ENCODE results near the gene POLR1F.
"Not testable (repeated sequence)": the region's sequence is repeated elsewhere in the genome, so short reads cannot be mapped to it uniquely, and the experiment has no call there.

The POLR1F gene

GRCh38 chr7:19696926-19697325, 11.9 kb downstream of the POLR1F start:
- Histone ChIP-seq H3K79me2 (ENCODE audit: control insufficient read depth, insufficient read depth, low read length, poor library complexity) (no peaks in the 10 kb centered on the region), H3K9me3 (ENCODE audit: insufficient read depth, low read depth, low read length) (no peaks in the 10 kb centered on the region), H4K91ac (ENCODE audit: low read depth, low read length) (no peak overlapping the region)

GRCh38 chr7:19692111-19692828, 16.6 kb downstream of the POLR1F start:
- Histone ChIP-seq H3K14ac (ENCODE audit: low read length) (no peak overlapping the region), H3K27ac (ENCODE audit: low read depth, low read length) (no peak overlapping the region), H2BK120ac (ENCODE audit: insufficient read depth, low read length, poor library complexity) (no peak overlapping the region), H2BK5ac (ENCODE audit: low read depth, low read length, poor library complexity) (no peak overlapping the region), H2BK12ac (ENCODE audit: low read length) (no peak overlapping the region), H4K12ac (ENCODE audit: low read depth, low read length) (no peak overlapping the region), H3K23ac (ENCODE audit: low read length) (no peak overlapping the region), H3K18ac (ENCODE audit: low read length) (no peak overlapping the region), H2AK5ac (ENCODE audit: low read length) (no peak overlapping the region), H3K4me1 (ENCODE audit: control insufficient read depth in 1 of 2, insufficient read depth in 2 of 2, low read length in 2 of 2) (no peaks in the 10 kb centered on the region), H3K4me3 (ENCODE audit: low read depth, low read length) (no peak overlapping the region), H3K9ac (ENCODE audit: low read length) (no peak overlapping the region), H3K4ac (ENCODE audit: low read depth, low read length) (no peak overlapping the region), H3K27me3 (ENCODE audit: insufficient read depth, low read length) (no peaks in the 10 kb centered on the region), H3K79me1 (ENCODE audit: low read length) (no peaks in the 10 kb centered on the region), H3K36me3 (ENCODE audit: control insufficient read depth in 1 of 2, insufficient read depth in 2 of 2, low read length in 2 of 2) (no peaks in the 10 kb centered on the region), H3K9me3 (ENCODE audit: insufficient read depth, low read depth, low read length) (no peaks in the 10 kb centered on the region), H3K79me2 (ENCODE audit: control insufficient read depth, insufficient read depth, low read length, poor library complexity) (no peaks in the 10 kb centered on the region), H3K4me2 (ENCODE audit: low read length) (no peak overlapping the region), H4K8ac (ENCODE audit: low read depth, low read length) (no peak overlapping the region), H2AFZ (ENCODE audit: insufficient read depth, low read length, poor library complexity) (no peak overlapping the region), H4K91ac (ENCODE audit: low read depth, low read length) (no peak overlapping the region)
- no peak for DNase-seq
- WGBS (ENCODE audit: extremely low coverage, insufficient coverage, insufficient read length), result no CpG with 5 or more reads among the region's 26 CpGs

More at GRCh38 chr7:19696926-19697325, 11.9 kb downstream of the POLR1F start:
- Histone ChIP-seq H3K4me2 (ENCODE audit: low read length) (no peak overlapping the region), H2BK120ac (ENCODE audit: insufficient read depth, low read length, poor library complexity) (no peak overlapping the region), H3K18ac (ENCODE audit: low read length) (no peak overlapping the region), H3K4me3 (ENCODE audit: low read depth, low read length) (no peak overlapping the region), H2AFZ (ENCODE audit: insufficient read depth, low read length, poor library complexity) (no peak overlapping the region), H3K27ac (ENCODE audit: low read depth, low read length) (no peak overlapping the region), H3K79me1 (ENCODE audit: low read length) (no peaks in the 10 kb centered on the region), H3K36me3 (ENCODE audit: control insufficient read depth in 1 of 2, insufficient read depth in 2 of 2, low read length in 2 of 2) (no peaks in the 10 kb centered on the region), H3K4me1 (ENCODE audit: control insufficient read depth in 1 of 2, insufficient read depth in 2 of 2, low read length in 2 of 2) (no peaks in the 10 kb centered on the region), H3K27me3 (ENCODE audit: insufficient read depth, low read length) (no peaks in the 10 kb centered on the region), H4K12ac (ENCODE audit: low read depth, low read length) (no peak overlapping the region), H4K8ac (ENCODE audit: low read depth, low read length) (no peak overlapping the region), H3K23ac (ENCODE audit: low read length) (no peak overlapping the region), H3K14ac (ENCODE audit: low read length) (no peak overlapping the region), H3K9ac (ENCODE audit: low read length) (no peak overlapping the region), H2BK5ac (ENCODE audit: low read depth, low read length, poor library complexity) (no peak overlapping the region), H2BK12ac (ENCODE audit: low read length) (no peak overlapping the region), H2AK5ac (ENCODE audit: low read length) (no peak overlapping the region), H3K4ac (ENCODE audit: low read depth, low read length) (no peak overlapping the region)
- DNase-seq, result no peak

- H3K4me2 ChIP-seq (ENCODE audit: low read length), result no peak overlapping the region
- H3K9ac ChIP-seq (ENCODE audit: low read length), result no peak overlapping the region
- no peak overlapping the region for H3K27ac ChIP-seq (ENCODE audit: low read depth, low read length)
- no peak overlapping the region for H2BK5ac ChIP-seq (ENCODE audit: low read depth, low read length, poor library complexity)
- H3K23ac ChIP-seq (ENCODE audit: low read length), result no peak overlapping the region
- H2AFZ ChIP-seq (ENCODE audit: insufficient read depth, low read length, poor library complexity), result no peak overlapping the region
- no peak overlapping the region for H3K4me3 ChIP-seq (ENCODE audit: low read depth, low read length)
- H3K14ac ChIP-seq (ENCODE audit: low read length), result no peak overlapping the region
- H4K91ac ChIP-seq (ENCODE audit: low read depth, low read length), result no peak overlapping the region
- no peak overlapping the region for H3K4ac ChIP-seq (ENCODE audit: low read depth, low read length)
- no peak overlapping the region for H4K12ac ChIP-seq (ENCODE audit: low read depth, low read length)
- H2AK5ac ChIP-seq (ENCODE audit: low read length), result no peak overlapping the region
- no peak overlapping the region for H4K8ac ChIP-seq (ENCODE audit: low read depth, low read length)
- no peaks in the 10 kb centered on the region for H3K79me1 ChIP-seq (ENCODE audit: low read length)
- H3K18ac ChIP-seq (ENCODE audit: low read length), result no peak overlapping the region
- no CpG with 5 or more reads among the region's 1 CpG for WGBS (ENCODE audit: extremely low coverage, insufficient coverage, insufficient read length)
- H3K4me1 ChIP-seq (ENCODE audit: control insufficient read depth in 1 of 2, insufficient read depth in 2 of 2, low read length in 2 of 2), result no peaks in the 10 kb centered on the region
- H3K9me3 ChIP-seq (ENCODE audit: insufficient read depth, low read depth, low read length), result no peaks in the 10 kb centered on the region
- no peak for DNase-seq
- H3K79me2 ChIP-seq (ENCODE audit: control insufficient read depth, insufficient read depth, low read length, poor library complexity), result no peaks in the 10 kb centered on the region
- no peak overlapping the region for H2BK120ac ChIP-seq (ENCODE audit: insufficient read depth, low read length, poor library complexity)
- no peaks in the 10 kb centered on the region for H3K27me3 ChIP-seq (ENCODE audit: insufficient read depth, low read length)
- H3K36me3 ChIP-seq (ENCODE audit: control insufficient read depth in 1 of 2, insufficient read depth in 2 of 2, low read length in 2 of 2), result no peaks in the 10 kb centered on the region
- H2BK12ac ChIP-seq (ENCODE audit: low read length), result no peak overlapping the region
These were observed 18.1 kb downstream of the POLR1F start for GRCh38 chr7:19690736-19691135.

GRCh38 chr7:19689130-19689529, 19.7 kb downstream of the POLR1F start:
- H4K12ac ChIP-seq (ENCODE audit: low read depth, low read length); H3K36me3 ChIP-seq (ENCODE audit: control insufficient read depth in 1 of 2, insufficient read depth in 2 of 2, low read length in 2 of 2); H2AFZ ChIP-seq (ENCODE audit: insufficient read depth, low read length, poor library complexity); H3K27ac ChIP-seq (ENCODE audit: low read depth, low read length); H3K18ac ChIP-seq (ENCODE audit: low read length); H2AK5ac ChIP-seq (ENCODE audit: low read length); H3K27me3 ChIP-seq (ENCODE audit: insufficient read depth, low read length); H3K9me3 ChIP-seq (ENCODE audit: insufficient read depth, low read depth, low read length); DNase-seq; H3K23ac ChIP-seq (ENCODE audit: low read length); H4K91ac ChIP-seq (ENCODE audit: low read depth, low read length); H3K4me3 ChIP-seq (ENCODE audit: low read depth, low read length); H3K4me2 ChIP-seq (ENCODE audit: low read length); H3K14ac ChIP-seq (ENCODE audit: low read length); H2BK120ac ChIP-seq (ENCODE audit: insufficient read depth, low read length, poor library complexity); H3K4me1 ChIP-seq (ENCODE audit: control insufficient read depth in 1 of 2, insufficient read depth in 2 of 2, low read length in 2 of 2); H4K8ac ChIP-seq (ENCODE audit: low read depth, low read length); H3K79me2 ChIP-seq (ENCODE audit: control insufficient read depth, insufficient read depth, low read length, poor library complexity); H2BK5ac ChIP-seq (ENCODE audit: low read depth, low read length, poor library complexity); H2BK12ac ChIP-seq (ENCODE audit: low read length); H3K9ac ChIP-seq (ENCODE audit: low read length); H3K79me1 ChIP-seq (ENCODE audit: low read length); H3K4ac ChIP-seq (ENCODE audit: low read depth, low read length): not testable (repeated sequence)
- WGBS (ENCODE audit: extremely low coverage, insufficient coverage, insufficient read length), result no CpG with 5 or more reads among the region's 12 CpGs

Measured in trophoblast cell (in vitro differentiated cells and primary cell).